KOPT-K1 (cell line): ENCODE data around the gene GRP.

Source experiments
- H3K27ac ChIP-seq: fragments of 200-600 bp; sonication (generic); 2 replicates; pipeline ENCODE4 v1.5.1; 2016; ENCODE audit warnings: antibody characterized with exemption, mild to moderate bottlenecking, low read depth, low read length; ENCODE audit not compliant: poor library complexity, severe bottlenecking
- H3K36me3 ChIP-seq: fragments of 200-600 bp; sonication (generic); 2 replicates; pipeline ENCODE4 v1.5.1; 2017; ENCODE audit warnings: antibody characterized with exemption, mild to moderate bottlenecking, low read length, moderate library complexity; ENCODE audit not compliant: insufficient read depth
- H3K9me3 ChIP-seq: fragments of 200-600 bp; sonication (generic); 2 replicates; pipeline ENCODE4 v1.5.1; 2017; ENCODE audit warnings: antibody characterized with exemption, low read length, mild to moderate bottlenecking; ENCODE audit not compliant: insufficient read depth, poor library complexity, severe bottlenecking

GRP gene

DNA sequence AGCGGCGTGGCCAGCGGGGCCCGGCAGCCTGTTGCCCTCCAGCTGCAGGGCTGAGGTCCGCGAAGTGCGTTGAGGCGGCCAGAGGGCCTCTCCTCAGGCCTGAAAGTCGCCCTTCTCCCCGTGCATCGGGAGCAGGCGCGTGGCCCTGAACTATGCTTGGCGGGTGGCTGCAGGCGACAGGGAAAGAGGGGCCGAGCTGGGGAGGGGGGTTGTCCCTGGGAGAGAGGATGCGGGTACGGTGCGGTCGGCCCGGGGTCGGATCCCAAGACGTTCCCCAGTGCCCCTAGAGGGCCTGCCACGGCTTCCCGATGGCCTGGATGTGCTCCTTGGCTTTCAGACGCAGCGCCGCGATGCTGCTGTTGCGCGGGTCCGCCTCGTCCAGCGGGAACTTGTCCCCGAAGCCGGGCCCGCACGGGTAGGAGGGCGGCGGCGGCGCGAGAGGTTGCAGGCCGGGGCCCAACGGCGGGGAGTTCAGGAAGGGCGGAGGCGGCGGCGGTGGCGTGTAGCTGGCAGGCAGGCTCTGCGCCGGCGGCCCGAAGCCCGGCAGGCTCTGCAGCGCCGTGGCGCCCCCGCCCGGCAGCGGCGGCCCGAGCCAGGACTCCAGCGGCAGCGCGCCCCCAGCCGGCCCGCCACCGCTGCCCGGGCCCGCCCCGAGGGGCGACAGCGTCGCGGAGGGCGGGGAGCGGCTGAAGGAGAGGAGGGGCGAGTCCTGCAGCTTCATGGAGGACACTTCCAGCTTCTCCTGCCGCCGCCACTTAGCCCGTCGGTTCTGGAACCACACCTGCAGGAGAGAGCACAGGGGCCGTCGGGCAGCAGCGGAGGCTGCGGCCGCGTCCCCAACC lies 49.0 kb downstream of the GRP start:
- Histone ChIP-seq H3K36me3 (no peaks in the 10 kb centered on the region), H3K9me3 (peaks cover 19% of the 10 kb centered on the region), H3K27ac (no peak overlapping the region)

GRCh38 chr18:59269563-59270119 lies 49.7 kb downstream of the GRP start:
- no peaks in the 10 kb centered on the region for H3K36me3 ChIP-seq
- peaks cover 25% of the 10 kb centered on the region for H3K9me3 ChIP-seq
- H3K27ac ChIP-seq = no peak overlapping the region

DNA sequence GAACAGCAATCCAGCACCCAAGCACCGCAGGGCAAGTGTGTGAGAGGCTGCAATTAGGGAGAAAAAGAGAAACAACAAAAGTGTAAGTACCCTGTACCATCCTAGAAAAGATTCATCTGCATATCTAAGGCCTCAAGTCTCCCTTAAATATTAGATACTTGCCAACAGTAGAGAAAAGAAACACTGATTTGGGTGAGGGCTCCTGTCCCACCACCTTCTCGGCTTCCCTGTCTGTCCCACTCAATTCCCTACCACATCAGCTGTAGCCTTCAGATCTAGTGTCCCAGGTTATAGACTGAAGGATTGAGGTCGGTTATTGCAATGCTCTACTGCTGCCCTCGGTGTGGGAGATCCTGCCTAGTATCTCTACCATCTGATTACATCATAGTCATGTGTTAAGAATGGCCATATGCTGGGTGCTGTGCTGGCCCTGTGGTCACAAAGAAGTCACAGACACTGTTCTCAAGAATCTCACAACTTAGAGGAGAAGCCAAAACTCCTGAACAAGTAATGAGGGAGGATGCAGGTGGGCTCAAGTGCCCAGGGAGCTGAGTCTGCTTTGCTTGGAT lies 50.8 kb downstream of the GRP start:
- Histone ChIP-seq H3K27ac (no peak overlapping the region), H3K9me3 (peaks cover 26% of the 10 kb centered on the region), H3K36me3 (no peaks in the 10 kb centered on the region)

- Histone ChIP-seq H3K27ac (no peak overlapping the region), H3K36me3 (no peaks in the 10 kb centered on the region), H3K9me3 (peaks cover 26% of the 10 kb centered on the region)
These were observed 51.8 kb downstream of the GRP start for GRCh38 chr18:59271606-59272220.

GRCh38 chr18:59272221-59272888 lies 52.4 kb downstream of the GRP start:
- H3K27ac ChIP-seq = no peak overlapping the region
- no peaks in the 10 kb centered on the region for H3K36me3 ChIP-seq
- peaks cover 26% of the 10 kb centered on the region for H3K9me3 ChIP-seq

GRCh38 chr18:59272891-59273758 lies 53.2 kb downstream of the GRP start, which contains the start of gene RAX:
RAX (minus strand) TSS chr18:59273454; CDS start chr18:59273206, 248 bp downstream.
- no peak within 1 kb of the TSS for H3K27ac ChIP-seq
- no peaks in the 10 kb centered on the region for H3K36me3 ChIP-seq
- peaks cover 26% of the 10 kb centered on the region for H3K9me3 ChIP-seq

- Histone ChIP-seq H3K9me3 (peaks cover 26% of the 10 kb centered on the region), H3K36me3 (no peaks in the 10 kb centered on the region), H3K27ac (no peak overlapping the region)
These were observed 54.0 kb downstream of the GRP start for GRCh38 chr18:59273759-59274532.

DNA sequence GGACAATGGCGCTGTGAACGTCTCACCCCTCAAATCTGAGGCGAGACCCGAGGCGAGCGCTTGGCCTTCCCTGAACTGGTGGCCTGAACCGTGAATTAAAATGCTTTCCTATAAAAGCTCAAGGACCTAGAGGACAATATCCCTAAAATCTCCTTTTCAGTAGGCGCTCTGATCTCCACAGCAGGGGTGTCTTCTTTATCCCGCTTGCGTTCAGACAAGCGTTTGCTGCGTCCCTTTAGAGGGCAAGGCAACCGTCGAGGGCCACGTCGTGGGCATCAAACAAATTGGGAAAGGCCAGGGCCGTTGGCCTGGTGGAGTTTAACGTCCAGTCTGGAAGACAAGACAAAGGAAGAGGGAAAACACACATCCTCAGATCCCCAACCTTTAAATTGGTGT lies 54.6 kb downstream of the GRP start:
- Histone ChIP-seq H3K27ac (no peak overlapping the region), H3K36me3 (no peaks in the 10 kb centered on the region), H3K9me3 (peaks cover 26% of the 10 kb centered on the region)

DNA sequence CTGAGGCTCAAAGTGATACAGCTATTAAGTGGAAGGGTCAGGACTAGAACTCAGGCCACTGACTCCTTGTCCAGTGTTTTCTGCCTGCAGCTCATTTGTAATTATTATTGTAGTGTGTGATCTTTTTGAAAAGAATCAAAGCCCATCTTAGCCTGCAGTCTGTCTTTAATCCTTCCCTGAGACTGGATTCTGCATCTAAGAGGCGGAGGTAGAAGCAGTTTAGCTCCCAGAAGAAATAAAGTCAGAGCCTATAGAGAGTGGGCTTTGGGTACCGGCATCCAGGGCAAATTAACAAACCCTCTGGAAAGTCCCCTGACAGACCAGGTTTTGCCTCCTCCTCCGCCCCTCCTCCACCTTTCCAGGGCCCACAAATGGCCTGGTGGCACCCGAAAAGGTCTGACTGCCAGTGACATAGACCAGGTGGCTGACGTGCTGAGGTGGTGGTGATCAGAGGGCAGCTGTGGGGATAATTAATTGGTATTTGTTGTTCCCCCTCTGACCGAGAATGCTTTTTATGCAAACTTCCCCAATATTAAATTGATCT lies 55.5 kb downstream of the GRP start:
- H3K27ac ChIP-seq = no peak overlapping the region
- H3K36me3 ChIP-seq = no peaks in the 10 kb centered on the region
- peaks cover 26% of the 10 kb centered on the region for H3K9me3 ChIP-seq

DNA sequence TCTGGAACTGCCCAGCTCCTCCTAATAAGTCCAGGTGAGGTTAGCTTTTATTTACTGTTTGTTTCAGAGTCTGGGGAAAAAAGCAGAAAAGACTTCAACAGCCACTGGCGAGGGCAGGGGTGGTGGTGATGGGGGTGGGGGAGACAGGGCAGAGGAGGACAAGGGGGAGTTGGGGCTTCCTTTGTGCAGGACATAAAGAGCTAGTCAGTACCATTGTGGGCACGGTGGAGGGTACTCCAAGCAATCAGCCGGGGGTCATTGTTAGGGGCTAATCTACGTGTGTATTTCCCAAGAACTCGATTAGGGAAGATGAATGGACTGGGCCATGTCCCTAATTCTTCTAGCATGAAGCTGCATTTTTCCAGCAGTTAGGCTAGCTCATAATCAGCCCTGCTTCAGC lies 56.1 kb downstream of the GRP start:
- H3K27ac ChIP-seq = no peak overlapping the region
- H3K9me3 ChIP-seq = peaks cover 26% of the 10 kb centered on the region
- no peaks in the 10 kb centered on the region for H3K36me3 ChIP-seq

- no peaks in the 10 kb centered on the region for H3K36me3 ChIP-seq
- peaks cover 8% of the 10 kb centered on the region for H3K9me3 ChIP-seq
- H3K27ac ChIP-seq = no peak overlapping the region
These were observed 58.8 kb downstream of the GRP start for GRCh38 chr18:59278793-59279192.

- Histone ChIP-seq H3K36me3 (no peaks in the 10 kb centered on the region), H3K27ac (no peak overlapping the region), H3K9me3 (peaks cover 6% of the 10 kb centered on the region)
These were observed 59.2 kb downstream of the GRP start for GRCh38 chr18:59279193-59279592.

DNA sequence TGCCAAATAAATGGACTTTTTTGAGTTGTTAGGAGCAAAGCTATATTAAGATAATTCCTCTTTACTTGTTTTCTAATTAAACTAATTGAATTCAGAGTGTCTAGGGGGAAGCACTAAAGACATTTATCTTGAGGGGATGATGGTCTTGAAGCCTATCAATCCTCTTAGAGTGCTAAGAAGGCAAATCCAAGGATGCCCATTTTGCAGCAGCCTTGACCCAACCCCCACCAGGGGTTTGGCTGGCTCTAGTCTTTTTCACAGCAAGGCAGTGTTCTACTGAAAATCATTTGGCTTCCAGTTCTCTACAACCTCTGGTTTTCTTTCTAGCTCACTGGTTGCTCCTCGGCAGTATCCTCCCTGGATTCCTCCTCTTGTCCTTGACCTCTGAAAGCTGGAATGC lies 59.8 kb downstream of the GRP start:
- peaks cover under 1% of the 10 kb centered on the region for H3K9me3 ChIP-seq
- no peak overlapping the region for H3K27ac ChIP-seq
- H3K36me3 ChIP-seq = no peaks in the 10 kb centered on the region
